ENCODE results near the gene ZNF518B.
"Not testable (repeated sequence)": the region's sequence is repeated elsewhere in the genome, so short reads cannot be mapped to it uniquely, and the experiment has no call there.

Gene ZNF518B

GRCh38 chr4:10454121-10454520, 3.1 kb downstream of the ZNF518B start:
- in situ Hi-C loops (cut with HindIII; ENCODE audit: low sequenced_read_pairs), result no loop called here
- H3K4me3 ChIP-seq (ENCODE audit: low read depth, low read length), result no peak overlapping the region
- TF ChIP-seq CTCF (IDR thresholded peaks at IDR 0.05; ENCODE audit: low read depth, low read length), result no peak
- DNase-seq (ENCODE audit: low read depth, low spot score), result no peak

DNA sequence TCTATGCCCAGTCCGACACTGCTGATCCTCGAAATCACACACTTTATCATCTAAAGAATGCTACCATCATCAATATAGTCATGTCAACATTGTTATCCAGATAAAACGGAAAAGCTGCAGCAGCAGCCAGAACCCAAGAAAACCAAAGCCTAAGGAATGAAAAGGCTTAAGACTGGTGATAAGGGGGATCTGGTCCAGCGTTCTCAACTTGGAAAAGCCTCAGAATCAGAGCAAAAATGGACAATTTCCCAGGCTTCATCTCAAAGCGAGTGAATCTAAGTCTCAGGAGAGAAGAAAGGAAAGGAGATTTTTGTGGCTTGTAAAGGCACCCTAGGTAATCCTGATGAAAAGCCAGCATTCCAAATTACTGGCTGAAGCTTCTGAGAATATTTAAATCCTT, 8.2 kb downstream of the ZNF518B start:
- TF ChIP-seq CTCF (IDR thresholded peaks at IDR 0.05; ENCODE audit: low read depth, low read length), result no peak
- DNase-seq (ENCODE audit: low read depth, low spot score), result no peak
- no peak overlapping the region for H3K4me3 ChIP-seq (ENCODE audit: low read depth, low read length)
- in situ Hi-C loops (cut with HindIII; ENCODE audit: low sequenced_read_pairs), result no loop called here

GRCh38 chr4:10442976-10443375, 14.2 kb downstream of the ZNF518B start:
- in situ Hi-C loops (cut with HindIII; ENCODE audit: low sequenced_read_pairs), result no loop called here
- no peak for DNase-seq (ENCODE audit: low read depth, low spot score)
- TF ChIP-seq CTCF (IDR thresholded peaks at IDR 0.05; ENCODE audit: low read depth, low read length), result no peak

GRCh38 chr4:10441512-10441911, 15.7 kb downstream of the ZNF518B start:
- in situ Hi-C loops (cut with HindIII; ENCODE audit: low sequenced_read_pairs), result no loop called here
- H3K4me3 ChIP-seq (ENCODE audit: low read depth, low read length), result no peak overlapping the region
- no peak for DNase-seq (ENCODE audit: low read depth, low spot score)
- no peak for TF ChIP-seq CTCF (IDR thresholded peaks at IDR 0.05; ENCODE audit: low read depth, low read length)

More at GRCh38 chr4:10442976-10443375, 14.2 kb downstream of the ZNF518B start:
- no peak overlapping the region for H3K4me3 ChIP-seq (ENCODE audit: low read depth, low read length)

GRCh38 chr4:10438924-10439323, 18.3 kb downstream of the ZNF518B start:
- TF ChIP-seq CTCF (IDR thresholded peaks at IDR 0.05; ENCODE audit: low read depth, low read length), result no peak
- in situ Hi-C loops (cut with HindIII; ENCODE audit: low sequenced_read_pairs), result no loop called here
- no peak for DNase-seq (ENCODE audit: low read depth, low spot score)
- no peak overlapping the region for H3K4me3 ChIP-seq (ENCODE audit: low read depth, low read length)

DNA sequence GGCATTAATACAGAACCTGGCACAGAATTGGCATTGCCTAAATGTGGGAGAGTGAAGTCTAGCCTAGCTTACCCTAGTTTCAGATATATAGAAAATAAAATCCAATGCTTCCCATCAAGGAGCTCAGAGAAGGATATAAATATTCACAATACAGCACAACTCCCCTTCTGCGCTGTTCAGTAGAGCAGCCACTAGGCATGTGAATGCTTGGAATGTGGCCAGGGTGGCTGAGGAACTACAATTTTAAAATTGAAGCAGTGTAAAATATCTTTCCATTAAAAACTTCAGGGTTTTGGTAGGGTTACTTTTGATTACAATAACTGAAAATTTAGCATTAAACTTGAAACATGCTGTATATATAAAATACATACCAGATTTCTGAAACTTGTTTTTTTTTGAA, 19.5 kb downstream of the ZNF518B start:
- in situ Hi-C loops (cut with HindIII; ENCODE audit: low sequenced_read_pairs), result no loop called here
- no peak for TF ChIP-seq CTCF (IDR thresholded peaks at IDR 0.05; ENCODE audit: low read depth, low read length)
- DNase-seq (ENCODE audit: low read depth, low spot score), result no peak
- no peak overlapping the region for H3K4me3 ChIP-seq (ENCODE audit: low read depth, low read length)

DNA sequence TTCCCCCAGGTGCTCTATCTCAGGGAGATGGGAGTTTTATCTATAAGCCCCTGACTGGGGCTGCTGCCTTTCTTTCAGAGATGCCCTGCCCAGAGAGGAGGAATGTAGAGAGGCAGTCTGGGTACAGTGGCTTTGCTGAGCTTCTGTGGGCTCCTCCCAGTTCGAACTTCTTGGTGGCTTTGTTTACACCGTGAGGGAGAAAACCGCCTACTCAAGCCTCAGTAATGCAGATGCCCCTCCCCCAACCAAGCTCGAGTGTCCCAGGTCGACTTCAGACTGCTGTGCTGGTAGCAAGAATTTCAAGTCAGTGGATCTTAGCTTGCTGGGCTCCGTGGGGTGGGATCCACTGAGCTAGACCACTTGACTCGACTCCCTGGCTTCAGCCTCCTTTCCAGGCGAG, 29.5 kb downstream of the ZNF518B start:
- DNase-seq (ENCODE audit: low read depth, low spot score); H3K4me3 ChIP-seq (ENCODE audit: low read depth, low read length); in situ Hi-C loops (cut with HindIII; ENCODE audit: low sequenced_read_pairs): not testable (repeated sequence)
